HG03108 (cell line): ENCODE measurements around the gene OR52A1.
"Not testable (repeated sequence)": the region's sequence is repeated elsewhere in the genome, so short reads cannot be mapped to it uniquely, and the experiment has no call there.

Experiments
- ATAC-seq: cut with Tn5 transposase; IDR thresholded peaks from one replicate; pipeline ENCODE4 v1.9.1; 2021; ENCODE audit warnings: moderate library complexity; ENCODE audit not compliant: unreplicated experiment

The OR52A1 gene

GRCh38 chr11:5154657-5155056, at the start of gene OR52A1:
Gene OR52A1, minus strand, starts transcription at chr11:5154757. Its CDS starts 2,388 bp downstream, at chr11:5152369.
- ATAC-seq = no peak

GRCh38 chr11:5203366-5203765, 48.8 kb upstream of the OR52A1 start:
- ATAC-seq = no peak

GRCh38 chr11:5200582-5200981, 46.0 kb upstream of the OR52A1 start, which contains the start of gene OR51V1:
Gene OR51V1, minus strand, starts transcription at chr11:5200682. Its CDS starts 0 bp downstream, at chr11:5200682.
- ATAC-seq = no peak

- ATAC-seq = no peak
Measured at GRCh38 chr11:5198285-5198684, 43.7 kb upstream of the OR52A1 start.

GRCh38 chr11:5197536-5197935, 43.0 kb upstream of the OR52A1 start:
- no peak for ATAC-seq

GRCh38 chr11:5196731-5197130, 42.2 kb upstream of the OR52A1 start:
- ATAC-seq = no peak

- no peak for ATAC-seq
Measured at GRCh38 chr11:5196067-5196466, 41.5 kb upstream of the OR52A1 start.

GRCh38 chr11:5192738-5193137, 38.2 kb upstream of the OR52A1 start:
- no peak for ATAC-seq

GRCh38 chr11:5188201-5188600, 33.6 kb upstream of the OR52A1 start:
- no peak for ATAC-seq

- ATAC-seq = no peak
Measured at GRCh38 chr11:5178046-5178837, 23.7 kb upstream of the OR52A1 start.

GRCh38 chr11:5174934-5175333, 20.4 kb upstream of the OR52A1 start:
- ATAC-seq = no peak

GRCh38 chr11:5171856-5172255, 17.3 kb upstream of the OR52A1 start:
- no peak for ATAC-seq

GRCh38 chr11:5165898-5166297, 11.3 kb upstream of the OR52A1 start:
- ATAC-seq = not testable (repeated sequence)

- not testable (repeated sequence) for ATAC-seq
Measured at GRCh38 chr11:5164807-5165206, 10.2 kb upstream of the OR52A1 start.

- not testable (repeated sequence) for ATAC-seq
Measured at GRCh38 chr11:5161045-5161444, 6.5 kb upstream of the OR52A1 start.

GRCh38 chr11:5160217-5160616, 5.7 kb upstream of the OR52A1 start:
- not testable (repeated sequence) for ATAC-seq

GRCh38 chr11:5159806-5160205, 5.2 kb upstream of the OR52A1 start:
- ATAC-seq = no peak

GRCh38 chr11:5153574-5154431, 754 bp downstream of the OR52A1 start:
- no peak for ATAC-seq

GRCh38 chr11:5151713-5152153, 2.8 kb downstream of the OR52A1 start:
- ATAC-seq = no peak

- ATAC-seq = not testable (repeated sequence)
Measured at GRCh38 chr11:5144206-5144605, 10.4 kb downstream of the OR52A1 start.

GRCh38 chr11:5137996-5138395, 16.6 kb downstream of the OR52A1 start, which contains the start of gene OR52A5:
Gene OR52A5, minus strand, starts transcription at chr11:5138356. Its CDS starts 5,714 bp downstream, at chr11:5132642.
- no peak for ATAC-seq

GRCh38 chr11:5137014-5137413, 17.5 kb downstream of the OR52A1 start:
- no peak for ATAC-seq
